AG04450 (cell line): ENCODE data around the gene SH3RF2. TPM values are rescaled to one million over a fixed set of nuclear protein-coding genes. Genes with fewer than 3 reads are reported as not detected.
A peak's percentile ranks its signal among the peaks of the same experiment; 100 is the strongest.

ENCODE experiments used
- CTCF ChIA-PET: fragments of 300-600, 350-600 bp; formaldehyde crosslinking; extraction: SDS; loops from one replicate; lab custom pipeline; 2022; ENCODE audit warnings: antibody characterized with exemption, inconsistent platforms; lab: Charles Lee
- POLR2A ChIA-PET: fragments of 350-600 bp; formaldehyde crosslinking; extraction: SDS; loops from one replicate; lab custom pipeline; 2021; ENCODE audit warnings: antibody characterized with exemption, inconsistent platforms; lab: Yijun Ruan, JAX
- DNase-seq: peaks from one replicate; pipeline ENCODE4 v3.0.0-alpha.2; 2011; ENCODE audit warnings: low read depth, low spot score
- H3K27ac ChIP-seq: one replicate; pipeline ENCODE4 v1.5.1; 2012; ENCODE audit warnings: low read depth, low read length, control low read depth
- H3K27me3 ChIP-seq: one replicate; pipeline ENCODE4 v1.6.0; 2012; ENCODE audit warnings: low read length; ENCODE audit not compliant: control insufficient read depth, insufficient read depth
- H3K4me3 ChIP-seq: 2 replicates; pipeline ENCODE4 v1.5.1; 2011; ENCODE audit warnings: mild to moderate bottlenecking, low read depth, low read length, control low read depth
- H3K9me3 ChIP-seq: 2 replicates; pipeline ENCODE4 v1.5.1; 2012; ENCODE audit warnings: low read length; ENCODE audit not compliant: control insufficient read depth, insufficient read depth
- polyA plus RNA-seq: library from polyadenylated mRNA; depleted of rRNA; stranded (reverse); fragments of >200 nt; gene quantifications from 2 replicates; pipeline ENCODE4 v1.2.3, GENCODE V29; 2011
- TF ChIP-seq, protein P1 (sequence below): IDR thresholded peaks from 2 replicates; pipeline ENCODE4 v1.5.1; 2011; ENCODE audit warnings: low read depth, low read length, control low read depth, inconsistent platforms

The SH3RF2 gene
- polyA plus RNA-seq, 1 experiment = 0.87 TPM

DNA sequence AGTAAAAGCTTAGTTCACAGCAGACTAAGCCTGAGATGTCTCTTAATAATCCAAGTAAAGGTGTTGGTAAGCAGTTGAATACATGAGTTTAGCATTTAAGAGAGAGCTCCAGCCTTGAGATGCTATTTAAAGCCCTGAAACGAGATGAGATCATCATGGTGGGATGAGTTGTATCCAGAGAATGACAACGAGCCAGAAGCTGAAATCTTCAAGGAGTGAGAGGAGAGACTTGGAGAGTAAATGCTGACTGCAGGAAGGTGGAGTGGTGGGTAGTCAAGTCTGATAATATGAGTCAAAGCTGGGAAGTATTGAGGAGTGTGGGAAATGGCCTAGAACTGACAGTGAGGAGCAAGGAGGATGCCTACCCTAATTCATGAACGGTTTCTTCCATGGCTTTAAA is 115.3 kb downstream of the SH3RF2 start:
- DNase-seq = peak; percentile 37
- ChIA-PET POLR2A (no interaction called here), CTCF (interaction anchor here (0.8 to 7.3 kb wide), 8 partner anchors 11 to 1848 kb away, joined by 3 to 61 read pairs (median 10); no protein-coding TSS in a partner anchor)
- Histone ChIP-seq H3K27me3 (no peaks in the 10 kb centered on the region), H3K4me3 (no peak overlapping the region), H3K27ac (no peak overlapping the region), H3K9me3 (no peaks in the 10 kb centered on the region)
- TF ChIP-seq, protein P1, sequence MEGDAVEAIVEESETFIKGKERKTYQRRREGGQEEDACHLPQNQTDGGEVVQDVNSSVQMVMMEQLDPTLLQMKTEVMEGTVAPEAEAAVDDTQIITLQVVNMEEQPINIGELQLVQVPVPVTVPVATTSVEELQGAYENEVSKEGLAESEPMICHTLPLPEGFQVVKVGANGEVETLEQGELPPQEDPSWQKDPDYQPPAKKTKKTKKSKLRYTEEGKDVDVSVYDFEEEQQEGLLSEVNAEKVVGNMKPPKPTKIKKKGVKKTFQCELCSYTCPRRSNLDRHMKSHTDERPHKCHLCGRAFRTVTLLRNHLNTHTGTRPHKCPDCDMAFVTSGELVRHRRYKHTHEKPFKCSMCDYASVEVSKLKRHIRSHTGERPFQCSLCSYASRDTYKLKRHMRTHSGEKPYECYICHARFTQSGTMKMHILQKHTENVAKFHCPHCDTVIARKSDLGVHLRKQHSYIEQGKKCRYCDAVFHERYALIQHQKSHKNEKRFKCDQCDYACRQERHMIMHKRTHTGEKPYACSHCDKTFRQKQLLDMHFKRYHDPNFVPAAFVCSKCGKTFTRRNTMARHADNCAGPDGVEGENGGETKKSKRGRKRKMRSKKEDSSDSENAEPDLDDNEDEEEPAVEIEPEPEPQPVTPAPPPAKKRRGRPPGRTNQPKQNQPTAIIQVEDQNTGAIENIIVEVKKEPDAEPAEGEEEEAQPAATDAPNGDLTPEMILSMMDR = no peak

DNA sequence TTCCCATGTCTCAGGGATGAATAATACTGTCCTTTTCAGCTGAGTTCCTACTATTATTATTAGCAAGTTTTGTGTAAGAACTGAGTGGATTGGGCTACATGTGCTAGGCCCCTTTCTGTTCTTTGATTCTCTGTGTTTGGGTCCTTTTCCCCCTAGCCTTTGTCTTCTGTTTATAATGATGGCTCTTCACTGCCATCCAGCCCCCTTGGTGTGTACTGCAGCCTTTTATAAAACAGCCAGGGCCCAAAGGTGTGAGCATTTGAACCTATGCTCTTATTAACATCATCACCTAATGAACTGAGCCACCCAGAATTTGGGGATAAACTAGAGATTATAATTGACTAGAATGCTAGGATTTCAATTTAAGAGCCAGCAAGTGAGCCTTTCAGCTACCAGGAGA is 116.4 kb downstream of the SH3RF2 start:
- TF ChIP-seq, protein P1 = peak; percentile 35; the same call in 1 of the 2 replicates
- ChIA-PET POLR2A (no interaction called here), CTCF (interaction anchor here (2.0 to 7.3 kb wide), 2 partner anchors 78 to 225 kb away, joined by 12 to 61 read pairs; no protein-coding TSS in a partner anchor)
- Histone ChIP-seq H3K27me3 (no peaks in the 10 kb centered on the region), H3K9me3 (no peaks in the 10 kb centered on the region), H3K4me3 (no peak overlapping the region), H3K27ac (no peak overlapping the region)
- no peak for DNase-seq

DNA sequence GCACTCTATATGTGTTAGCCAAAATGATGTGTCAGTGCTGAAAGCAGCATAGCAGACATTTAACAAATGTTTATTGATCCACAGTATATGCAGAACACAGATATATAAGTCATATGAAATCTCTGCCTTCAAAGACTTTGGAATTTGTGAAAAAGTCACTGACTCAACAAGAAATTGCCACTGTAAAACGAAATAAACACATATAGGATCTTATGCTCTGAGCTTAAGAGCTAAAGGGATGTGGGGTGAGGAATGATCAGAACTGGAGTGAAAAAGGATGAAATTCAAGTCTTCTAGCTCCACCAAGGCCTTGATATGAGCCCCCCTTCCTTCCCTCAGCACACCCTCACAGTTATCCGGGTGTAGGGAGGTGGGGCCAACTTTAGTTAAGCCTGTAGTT is 119.1 kb downstream of the SH3RF2 start:
- CTCF ChIA-PET = interaction anchor here (0.9 to 1.4 kb wide), 2 partner anchors 15 to 75 kb away, joined by 3 to 4 read pairs; no protein-coding TSS in a partner anchor
- DNase-seq = no peak
- POLR2A ChIA-PET = no interaction called here
- H3K4me3 ChIP-seq = no peak overlapping the region
- H3K27ac ChIP-seq = no peak overlapping the region
- TF ChIP-seq, protein P1 = no peak
- no peaks in the 10 kb centered on the region for H3K27me3 ChIP-seq
- no peaks in the 10 kb centered on the region for H3K9me3 ChIP-seq

DNA sequence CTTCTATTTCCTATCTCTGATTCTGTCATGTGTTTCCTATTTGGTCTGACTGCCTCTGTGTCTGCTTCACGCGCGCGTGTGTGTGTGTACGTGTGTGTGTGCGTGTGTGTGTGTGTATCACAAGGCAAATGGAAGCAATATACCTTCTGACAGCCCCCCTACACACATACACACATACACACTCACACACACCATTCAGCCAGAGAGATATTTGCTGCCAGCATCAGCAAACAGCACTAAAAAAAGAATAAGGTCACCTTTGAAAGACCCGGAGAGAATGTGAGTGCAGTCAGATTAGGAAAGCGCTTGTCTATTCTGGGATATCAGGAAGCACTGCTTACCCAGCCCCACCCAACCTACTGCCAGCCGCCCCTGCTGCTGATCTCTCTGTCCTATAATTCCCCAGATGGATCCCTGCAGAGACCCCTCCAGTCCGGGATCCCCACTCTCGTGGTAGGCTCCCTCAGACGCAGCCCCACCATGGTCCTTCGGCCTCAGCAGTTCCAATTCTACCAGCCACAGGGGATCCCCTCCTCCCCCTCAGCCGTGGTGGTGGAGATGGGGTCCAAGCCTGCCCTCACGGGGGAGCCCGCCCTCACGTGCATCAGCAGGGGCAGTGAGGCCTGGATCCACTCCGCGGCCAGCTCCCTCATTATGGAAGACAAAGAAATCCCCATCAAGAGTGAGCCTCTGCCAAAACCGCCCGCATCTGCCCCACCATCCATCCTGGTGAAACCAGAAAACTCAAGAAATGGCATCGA is 123.3 kb downstream of the SH3RF2 start:
- no peaks in the 10 kb centered on the region for H3K27me3 ChIP-seq
- no peak overlapping the region for H3K4me3 ChIP-seq
- ChIA-PET POLR2A (no interaction called here), CTCF (interaction anchor here (0.6 to 1.4 kb wide), 2 partner anchors 9 to 70 kb away, joined by 3 to 7 read pairs; no protein-coding TSS in a partner anchor)
- no peak for DNase-seq
- TF ChIP-seq, protein P1 = no peak
- no peaks in the 10 kb centered on the region for H3K9me3 ChIP-seq
- no peak overlapping the region for H3K27ac ChIP-seq

DNA sequence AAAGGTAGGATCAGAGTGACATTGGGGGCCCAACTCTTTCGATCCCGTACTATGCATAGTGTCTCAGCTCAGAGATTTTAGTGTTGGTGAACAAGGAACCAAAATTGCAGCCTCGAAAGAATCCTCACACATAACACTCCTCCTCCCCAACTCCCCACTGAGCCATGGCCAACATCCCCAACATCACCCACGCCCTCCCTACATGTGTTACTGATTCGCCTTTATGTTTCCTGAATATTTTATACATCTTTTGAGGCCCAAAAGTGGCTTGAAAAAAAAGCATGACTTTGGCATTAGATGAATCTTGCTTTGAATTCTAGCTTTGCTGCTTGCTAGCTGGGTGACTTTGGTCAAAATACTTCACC is 123.8 kb downstream of the SH3RF2 start:
- TF ChIP-seq, protein P1 = no peak
- DNase-seq = no peak
- no peaks in the 10 kb centered on the region for H3K27me3 ChIP-seq
- no peak overlapping the region for H3K4me3 ChIP-seq
- H3K27ac ChIP-seq = no peak overlapping the region
- ChIA-PET CTCF (no interaction called here), POLR2A (no interaction called here)
- no peaks in the 10 kb centered on the region for H3K9me3 ChIP-seq
